Astrocyte (in vitro differentiated cells and primary cell): Measurements from ENCODE around the gene FRZB. TPM values are rescaled to one million over a fixed set of nuclear protein-coding genes. Genes with fewer than 3 reads are reported as not detected.
A peak's percentile ranks its signal among the peaks of the same experiment; 100 is the strongest.
"Not testable (repeated sequence)": the region's sequence is repeated elsewhere in the genome, so short reads cannot be mapped to it uniquely, and the experiment has no call there.

Experiments used
- DNase-seq: peaks from one replicate; pipeline ENCODE4 v3.0.0-alpha.2; 2010; ENCODE audit warnings: low read depth
- FAIRE-seq: peaks from 2 replicates; lab custom pipeline; 2011; peaks lifted over from hg19 to GRCh38; lab: Jason Lieb, UNC
- H2AFZ ChIP-seq: 2 replicates; pipeline ENCODE4 v1.6.0; 2012; ENCODE audit warnings: low read depth, low read length, inconsistent platforms
- H3K27ac ChIP-seq: 2 replicates; pipeline ENCODE4 v1.5.1; 2011; ENCODE audit warnings: low read depth, low read length, inconsistent platforms
- H3K27me3 ChIP-seq: 2 replicates; pipeline ENCODE4 v1.6.0; 2011; ENCODE audit warnings: low read length, inconsistent platforms; ENCODE audit not compliant: insufficient read depth
- H3K36me3 ChIP-seq: 2 replicates; pipeline ENCODE4 v1.5.1; 2011; ENCODE audit warnings: low read length, inconsistent platforms; ENCODE audit not compliant: insufficient read depth
- H3K4me1 ChIP-seq: 2 replicates; pipeline ENCODE4 v1.5.1; 2011; ENCODE audit warnings: low read length, inconsistent platforms; ENCODE audit not compliant: insufficient read depth
- H3K4me2 ChIP-seq: 2 replicates; pipeline ENCODE4 v1.6.0; 2012; ENCODE audit warnings: low read length, inconsistent platforms
- H3K4me3 ChIP-seq: 2 replicates; pipeline ENCODE4 v1.5.1; 2011; ENCODE audit warnings: low read depth, mild to moderate bottlenecking, low read length, inconsistent platforms; ENCODE audit not compliant: insufficient read depth
- H3K79me2 ChIP-seq: 2 replicates; pipeline ENCODE4 v1.6.0; 2012; ENCODE audit warnings: mild to moderate bottlenecking, low read length, inconsistent platforms; ENCODE audit not compliant: insufficient read depth
- H3K9ac ChIP-seq: 2 replicates; pipeline ENCODE4 v1.6.0; 2012; ENCODE audit warnings: mild to moderate bottlenecking, low read length, inconsistent platforms
- H3K9me3 ChIP-seq: 2 replicates; pipeline ENCODE4 v1.5.1; 2012; ENCODE audit warnings: low read depth, mild to moderate bottlenecking, low read length, inconsistent platforms; ENCODE audit not compliant: insufficient read depth
- H4K20me1 ChIP-seq: 2 replicates; pipeline ENCODE4 v1.6.0; 2012; ENCODE audit warnings: low read length, inconsistent platforms; ENCODE audit not compliant: insufficient read depth
- H3K27ac Mint-ChIP-seq: one replicate; pipeline ENCODE4 v1.8.0; 2021; ENCODE audit warnings: mild to moderate bottlenecking, mixed read lengths; ENCODE audit not compliant: unreplicated experiment
- H3K27me3 Mint-ChIP-seq: one replicate; pipeline ENCODE4 v1.8.0; 2021; ENCODE audit warnings: low read depth, mixed read lengths; ENCODE audit not compliant: unreplicated experiment
- H3K36me3 Mint-ChIP-seq: one replicate; pipeline ENCODE4 v1.8.0; 2021; ENCODE audit warnings: low read depth, mixed read lengths; ENCODE audit not compliant: unreplicated experiment
- H3K4me1 Mint-ChIP-seq: one replicate; pipeline ENCODE4 v1.8.0; 2021; ENCODE audit warnings: low read depth, mixed read lengths; ENCODE audit not compliant: unreplicated experiment
- H3K4me3 Mint-ChIP-seq: one replicate; pipeline ENCODE4 v1.8.0; 2021; ENCODE audit warnings: mild to moderate bottlenecking, moderate library complexity, mixed read lengths; ENCODE audit not compliant: unreplicated experiment
- H3K9me3 Mint-ChIP-seq: one replicate; pipeline ENCODE4 v1.8.0; 2021; ENCODE audit warnings: mild to moderate bottlenecking, mixed read lengths; ENCODE audit not compliant: unreplicated experiment
- CTCF ChIP-seq: IDR thresholded peaks from 2 replicates; pipeline ENCODE4 v1.5.1; 2011; ENCODE audit warnings: low read depth, mild to moderate bottlenecking, inconsistent platforms, low read length, moderate library complexity; ENCODE audit not compliant: insufficient read depth
- EZH2 ChIP-seq: IDR thresholded peaks from 2 replicates; pipeline ENCODE4 v1.6.1; 2012; ENCODE audit warnings: mild to moderate bottlenecking, low read length, inconsistent platforms; ENCODE audit not compliant: insufficient read depth
- total RNA-seq: library from RNA; stranded (reverse); gene quantifications from 2 replicates; pipeline ENCODE4 v1.2.1, GENCODE V29; 2021

Gene FRZB
- total RNA-seq, 1 donor from 2014 or later: 0.77 TPM

- H3K9me3 ChIP-seq: no peaks in the 10 kb centered on the region
- no peak overlapping the region for H2AFZ ChIP-seq
- H3K4me3 ChIP-seq: no peak overlapping the region
- Mint-ChIP-seq H3K4me1 (peaks cover 9% of the 10 kb centered on the region), H3K9me3 (no peaks in the 10 kb centered on the region), H3K4me3 (no peak overlapping the region), H3K27ac (no peak overlapping the region), H3K27me3 (no peaks in the 10 kb centered on the region), H3K36me3 (no peaks in the 10 kb centered on the region)
- no peaks in the 10 kb centered on the region for H3K79me2 ChIP-seq
- H3K9ac ChIP-seq: no peak overlapping the region
- H3K27ac ChIP-seq: no peak overlapping the region
- no peak for TF ChIP-seq EZH2
- TF ChIP-seq CTCF: no peak
- H3K4me2 ChIP-seq: no peak overlapping the region
- H3K27me3 ChIP-seq: no peaks in the 10 kb centered on the region
- H4K20me1 ChIP-seq: no peaks in the 10 kb centered on the region
- H3K4me1 ChIP-seq: no peaks in the 10 kb centered on the region
- FAIRE-seq (no peak), DNase-seq (no peak)
- no peaks in the 10 kb centered on the region for H3K36me3 ChIP-seq
Observed at GRCh38 chr2:182893666-182894065, 27.2 kb upstream of the FRZB start.

GRCh38 chr2:182893035-182893434, 26.6 kb upstream of the FRZB start:
- FAIRE-seq, H3K4me2 ChIP-seq, H3K27ac Mint-ChIP-seq: not testable (repeated sequence)

DNA sequence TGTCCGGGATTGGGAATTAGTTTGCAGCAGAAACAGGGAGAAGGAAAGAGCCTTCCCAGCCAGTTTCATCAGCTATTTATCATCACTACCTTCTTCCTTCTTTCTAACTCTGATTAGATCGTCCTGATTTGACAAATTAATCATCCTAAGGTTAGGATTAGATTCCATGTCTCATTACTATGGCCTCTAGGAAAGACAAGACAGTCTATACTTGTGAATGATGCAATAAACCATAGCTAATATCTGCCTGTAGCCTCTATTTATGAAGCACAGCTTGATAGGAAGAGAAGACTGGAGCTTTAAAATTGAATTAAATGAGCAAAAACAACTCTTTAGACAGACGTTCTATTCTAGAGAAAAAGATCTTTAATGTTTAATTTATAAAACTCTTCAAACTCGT, 25.2 kb upstream of the FRZB start:
- no peak for DNase-seq
- no peaks in the 10 kb centered on the region for H3K36me3 Mint-ChIP-seq
- Histone ChIP-seq H3K27ac (no peak overlapping the region), H3K79me2 (no peaks in the 10 kb centered on the region), H3K27me3 (no peaks in the 10 kb centered on the region), H3K4me1 (no peaks in the 10 kb centered on the region), H2AFZ (no peak overlapping the region), H3K9ac (no peak overlapping the region), H4K20me1 (no peaks in the 10 kb centered on the region), H3K9me3 (no peaks in the 10 kb centered on the region), H3K36me3 (no peaks in the 10 kb centered on the region), H3K4me2 (no peak overlapping the region), H3K4me3 (no peak overlapping the region)
- TF ChIP-seq CTCF: no peak
- TF ChIP-seq EZH2: no peak
- no peak for FAIRE-seq
- H3K9me3 Mint-ChIP-seq: no peaks in the 10 kb centered on the region
- peak overlapping the region; percentile 15 for H3K27ac Mint-ChIP-seq
- no peaks in the 10 kb centered on the region for H3K4me1 Mint-ChIP-seq
- H3K27me3 Mint-ChIP-seq: no peaks in the 10 kb centered on the region
- no peak overlapping the region for H3K4me3 Mint-ChIP-seq

More at GRCh38 chr2:182893035-182893434, 26.6 kb upstream of the FRZB start:
- not testable (repeated sequence) for DNase-seq, H3K27me3 Mint-ChIP-seq, H3K27ac ChIP-seq, H3K4me1 ChIP-seq, H3K79me2 ChIP-seq, H3K4me1 Mint-ChIP-seq, H3K27me3 ChIP-seq, H3K36me3 ChIP-seq, H3K9me3 Mint-ChIP-seq, H3K9me3 ChIP-seq, H3K4me3 Mint-ChIP-seq, H3K36me3 Mint-ChIP-seq, H3K4me3 ChIP-seq, H3K9ac ChIP-seq, H4K20me1 ChIP-seq, H2AFZ ChIP-seq
